Common myeloid progenitor, CD34-positive (primary cell): ENCODE measurements around the gene WWOX.

ENCODE experiments used
- CTCF ChIA-PET: fragments of 350-600 bp; sonication (Branson Sonifier 250); formaldehyde crosslinking; loops from one replicate; lab custom pipeline; 2021; ENCODE audit warnings: antibody characterized with exemption; lab: Charles Lee
- POLR2A ChIA-PET: fragments of 350-600 bp; sonication (Branson Sonifier 250); formaldehyde crosslinking; loops from one replicate; lab custom pipeline; 2021; ENCODE audit warnings: antibody characterized with exemption; lab: Charles Lee
- DNase-seq, 3 donors: peaks; one replicate each; pipeline versions ENCODE4 v3.0.0 to v3.0.0-alpha.2; 2013
- H3K27ac ChIP-seq, 2 experiments: 1 replicate in 1 of 2; 2 replicates in 1 of 2; pipeline ENCODE4 v1.7.0; 2013; ENCODE audit warnings: inconsistent platforms in 2 of 2, low read length in 2 of 2, mild to moderate bottlenecking in 2 of 2, low read depth in 1 of 2, moderate library complexity in 1 of 2; ENCODE audit not compliant: severe bottlenecking in 2 of 2, insufficient read depth in 1 of 2, poor library complexity in 1 of 2
- H3K27me3 ChIP-seq, 5 experiments: replicated peaks in 2 of 5; 1 replicate in 3 of 5; 2 replicates in 2 of 5; pipeline versions ENCODE4 v1.6.1 to v1.7.0; 2013; ENCODE audit warnings: low read length in 4 of 5, mild to moderate bottlenecking in 2 of 5, moderate library complexity in 2 of 5, inconsistent platforms in 1 of 5; ENCODE audit not compliant: insufficient read depth in 5 of 5, control insufficient read depth in 4 of 5
- H3K36me3 ChIP-seq, 4 experiments: 1 replicate in 2 of 4; 2 replicates in 2 of 4; pipeline versions ENCODE4 v1.6.1 to v1.7.0; 2013; ENCODE audit warnings: low read length in 3 of 4, control low read depth in 1 of 4, mild to moderate bottlenecking in 1 of 4; ENCODE audit not compliant: control insufficient read depth in 4 of 4, insufficient read depth in 4 of 4
- H3K4me1 ChIP-seq, 4 experiments: 1 replicate in 3 of 4; 2 replicates in 1 of 4; pipeline versions ENCODE4 v1.6.1 to v1.7.1; 2013; ENCODE audit warnings: low read length in 3 of 4, mild to moderate bottlenecking in 3 of 4, control low read depth in 1 of 4, inconsistent platforms in 1 of 4, moderate library complexity in 1 of 4; ENCODE audit not compliant: control insufficient read depth in 4 of 4, insufficient read depth in 4 of 4; ENCODE audit errors: control extremely low read depth in 1 of 4
- H3K4me3 ChIP-seq, 7 experiments: 1 replicate in 4 of 7; 2 replicates in 3 of 7; pipeline versions ENCODE4 v1.5.1 to v1.7.0; 2013; ENCODE audit warnings: mild to moderate bottlenecking in 7 of 7, low read length in 6 of 7, moderate library complexity in 6 of 7, inconsistent platforms in 2 of 7, low read depth in 2 of 7, control low read depth in 1 of 7; ENCODE audit not compliant: insufficient read depth in 4 of 7, control insufficient read depth in 1 of 7; ENCODE audit errors: extremely low read depth in 1 of 7
- H3K9me3 ChIP-seq, 5 experiments: 1 replicate in 4 of 5; 2 replicates in 1 of 5; pipeline versions ENCODE4 v1.6.1 to v1.7.1; 2013; ENCODE audit warnings: low read length in 4 of 5, mild to moderate bottlenecking in 2 of 5, inconsistent platforms in 1 of 5, low read depth in 1 of 5, moderate library complexity in 1 of 5; ENCODE audit not compliant: control insufficient read depth in 4 of 5, insufficient read depth in 2 of 5; ENCODE audit errors: control extremely low read depth in 1 of 5
- WGBS: methylation state at CpG from one replicate; pipeline ENCODE4 v1.1.5; 2013; ENCODE audit not compliant: insufficient coverage; 5-methylcytosine and 5-hydroxymethylcytosine counted together

The WWOX gene

DNA sequence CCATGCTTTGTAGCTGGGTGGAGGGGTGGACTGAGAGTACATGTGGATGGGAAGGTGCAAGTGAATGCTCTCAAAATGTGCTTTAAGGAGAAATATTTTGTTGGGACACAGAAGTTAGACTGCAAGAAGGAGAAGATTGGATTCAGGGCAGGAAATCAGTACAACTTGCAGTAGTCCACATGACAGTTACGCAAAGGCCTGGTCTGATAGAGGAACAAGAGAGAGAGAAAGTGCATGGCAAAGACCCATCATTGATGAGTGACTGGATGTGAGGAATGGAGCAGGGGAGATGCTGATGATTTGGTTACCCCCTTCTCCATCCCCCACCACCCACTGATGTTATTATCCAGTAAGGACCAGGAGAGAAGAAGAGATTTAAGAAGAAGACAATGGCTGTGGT is 1028.3 kb downstream of the WWOX start:
- Histone ChIP-seq H3K4me3 (no peak overlapping the region), H3K27ac (no peak overlapping the region), H3K4me1 (no peaks in the 10 kb centered on the region), H3K36me3 (no peaks in the 10 kb centered on the region), H3K27me3 (no peaks in the 10 kb centered on the region), H3K9me3 (peaks cover 0 to 8% (median 2%) of the 10 kb centered on the region in 5 experiments)
- no peak for DNase-seq
- WGBS: 100% methylated on average over 1 of the region's 1 CpG
- POLR2A ChIA-PET: no interaction called here
- CTCF ChIA-PET: no interaction called here

GRCh38 chr16:79128706-79129105 is 1029.3 kb downstream of the WWOX start:
- Histone ChIP-seq H3K9me3 (peaks cover 0 to 4% (median 2%) of the 10 kb centered on the region in 5 experiments), H3K4me3 (no peak overlapping the region), H3K27me3 (no peaks in the 10 kb centered on the region), H3K27ac (no peak overlapping the region), H3K36me3 (no peaks in the 10 kb centered on the region), H3K4me1 (no peaks in the 10 kb centered on the region)
- CTCF ChIA-PET: no interaction called here
- POLR2A ChIA-PET: no interaction called here
- no peak for DNase-seq
- 95% methylated on average over 5 of the region's 5 CpGs for WGBS

GRCh38 chr16:79130616-79131015 is 1031.2 kb downstream of the WWOX start:
- POLR2A ChIA-PET: no interaction called here
- H3K27me3 ChIP-seq: no peaks in the 10 kb centered on the region
- WGBS: 99% methylated on average over 6 of the region's 7 CpGs
- no peak overlapping the region for H3K27ac ChIP-seq
- no peak overlapping the region for H3K4me3 ChIP-seq
- peaks cover 0 to 6% (median 2%) of the 10 kb centered on the region in 4 experiments for H3K4me1 ChIP-seq
- H3K9me3 ChIP-seq: peaks cover 0 to 2% (median 0%) of the 10 kb centered on the region in 5 experiments
- no peaks in the 10 kb centered on the region for H3K36me3 ChIP-seq
- CTCF ChIA-PET: no interaction called here
- DNase-seq: no peak

DNA sequence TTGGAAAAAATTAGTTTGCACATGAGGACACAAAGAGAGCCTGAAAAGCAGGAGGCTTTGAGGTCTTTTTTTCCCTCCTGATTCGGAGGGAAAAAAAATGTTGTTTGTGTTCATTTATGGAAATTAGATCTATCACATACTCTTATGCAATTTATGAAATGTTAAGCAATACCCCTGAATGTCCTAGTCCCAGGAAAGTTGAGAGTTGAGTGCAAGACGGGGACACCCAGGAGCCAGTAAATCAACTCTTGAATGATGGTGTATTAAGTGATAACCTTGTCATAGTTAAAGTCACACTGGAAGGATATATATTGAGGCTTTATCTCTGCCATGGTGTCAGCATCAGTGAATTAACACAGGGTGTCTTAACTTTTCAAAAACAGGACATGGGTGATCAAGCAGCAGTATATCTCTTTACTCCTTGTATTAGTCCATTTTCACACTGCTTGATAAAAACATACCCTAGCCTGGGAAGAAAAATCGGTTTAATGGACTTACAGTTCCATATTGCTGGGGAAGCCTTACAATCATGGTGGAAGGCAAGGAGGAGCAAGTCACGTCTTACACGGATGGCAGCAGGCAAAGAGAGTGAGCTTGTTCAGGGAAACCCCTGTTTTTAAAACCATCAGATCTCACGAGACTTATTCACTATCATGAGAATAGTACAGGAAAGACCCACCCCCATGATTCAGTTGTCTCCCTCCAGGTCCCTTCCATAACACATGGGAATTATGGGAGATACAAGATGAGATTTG is 1032.0 kb downstream of the WWOX start:
- CTCF ChIA-PET: no interaction called here
- Histone ChIP-seq H3K27ac (no peak overlapping the region), H3K36me3 (no peaks in the 10 kb centered on the region), H3K4me1 (peaks cover 0 to 6% (median 2%) of the 10 kb centered on the region in 4 experiments), H3K27me3 (no peaks in the 10 kb centered on the region), H3K4me3 (no peak overlapping the region), H3K9me3 (peaks cover 0 to 2% (median 0%) of the 10 kb centered on the region in 5 experiments)
- POLR2A ChIA-PET: no interaction called here
- DNase-seq: no peak
- 96% methylated on average over 4 of the region's 6 CpGs for WGBS

GRCh38 chr16:79132701-79133100 is 1033.2 kb downstream of the WWOX start:
- 100% methylated on average over 2 of the region's 3 CpGs for WGBS
- ChIA-PET CTCF (no interaction called here), POLR2A (no interaction called here)
- no peaks in the 10 kb centered on the region for H3K27me3 ChIP-seq
- no peak for DNase-seq
- H3K27ac ChIP-seq: no peak overlapping the region
- peaks cover 0 to 6% (median 2%) of the 10 kb centered on the region in 4 experiments for H3K4me1 ChIP-seq
- no peak overlapping the region for H3K4me3 ChIP-seq
- H3K9me3 ChIP-seq: peaks cover 0 to 2% (median 0%) of the 10 kb centered on the region in 5 experiments
- no peaks in the 10 kb centered on the region for H3K36me3 ChIP-seq

- H3K27ac ChIP-seq: no peak overlapping the region
- no peak overlapping the region for H3K4me3 ChIP-seq
- CTCF ChIA-PET: interaction anchor here (0.8 kb wide), 1 partner anchor 9 kb away, joined by 4 read pairs; no protein-coding TSS in a partner anchor
- H3K36me3 ChIP-seq: no peaks in the 10 kb centered on the region
- DNase-seq: no peak
- 80% methylated on average over 4 of the region's 5 CpGs for WGBS
- POLR2A ChIA-PET: no interaction called here
- no peaks in the 10 kb centered on the region for H3K27me3 ChIP-seq
- H3K9me3 ChIP-seq: peaks cover 0 to 2% (median 0%) of the 10 kb centered on the region in 5 experiments
- H3K4me1 ChIP-seq: peaks cover 0 to 6% (median 2%) of the 10 kb centered on the region in 4 experiments
Observed at GRCh38 chr16:79134300-79134699, 1034.8 kb downstream of the WWOX start.

- Histone ChIP-seq H3K36me3 (no peaks in the 10 kb centered on the region), H3K4me1 (peaks cover 0 to 6% (median 2%) of the 10 kb centered on the region in 4 experiments), H3K27me3 (no peaks in the 10 kb centered on the region), H3K9me3 (peaks cover 0 to under 1% (median 0%) of the 10 kb centered on the region in 5 experiments), H3K27ac (no peak overlapping the region), H3K4me3 (no peak overlapping the region)
- ChIA-PET POLR2A (no interaction called here), CTCF (interaction anchor here (1.2 kb wide), 1 partner anchor 12 kb away, joined by 4 read pairs; no protein-coding TSS in a partner anchor)
- no peak for DNase-seq
- 96% methylated on average over 4 of the region's 7 CpGs for WGBS
Observed at GRCh38 chr16:79136955-79137354, 1037.5 kb downstream of the WWOX start.
